NCI-H2171 (cell line): Measurements from ENCODE around the gene IGHMBP2.
A peak's percentile ranks its signal among the peaks of the same experiment; 100 is the strongest.

Experiments
- DNase-seq: peaks from one replicate; lab custom pipeline; 2025; lab: John Stamatoyannopoulos, UW

The IGHMBP2 gene

DNA sequence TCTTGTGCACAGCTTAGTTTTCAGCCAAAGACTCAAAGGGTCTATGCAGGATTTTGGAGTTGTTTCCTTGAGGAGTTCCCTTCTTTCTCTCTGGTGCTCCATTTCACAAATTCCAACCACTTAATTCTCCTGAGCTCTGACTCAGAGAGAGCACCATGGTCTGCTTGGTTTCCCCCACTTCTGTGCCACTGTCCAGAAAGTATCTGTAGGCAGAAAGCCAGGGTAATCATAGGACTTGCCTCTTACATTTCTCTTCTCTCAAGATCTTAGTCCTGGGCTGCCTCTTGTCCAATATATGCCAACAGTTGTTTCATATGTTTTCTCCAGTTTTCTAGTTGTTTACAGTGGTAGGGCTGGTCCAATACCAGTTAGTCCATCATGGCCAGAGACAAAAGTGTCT lies 83.5 kb downstream of the IGHMBP2 start:
- no peak for DNase-seq

DNA sequence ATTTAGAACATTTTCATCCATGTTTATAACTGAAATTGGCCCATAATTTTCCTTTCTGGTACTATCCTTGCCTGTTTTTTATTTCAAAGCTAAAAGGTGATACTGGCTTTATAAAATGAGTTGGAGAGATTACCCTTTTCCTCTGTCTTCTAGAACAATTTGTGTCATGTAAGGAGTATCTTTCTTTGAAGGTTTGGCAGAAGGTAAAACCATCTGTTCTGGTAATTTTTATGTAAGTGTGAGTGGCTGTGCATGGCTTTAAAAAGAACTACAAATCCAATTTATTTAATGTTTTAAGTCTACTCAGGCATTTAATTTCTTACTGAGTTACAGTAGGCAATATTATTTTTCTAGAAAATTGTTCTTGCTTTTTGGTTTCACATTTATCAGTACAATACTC lies 84.8 kb downstream of the IGHMBP2 start:
- peak; percentile 18 for DNase-seq
